Ovary (tissue), 3 donors: ENCODE measurements around the gene SLC25A29.

Experiments used
- EP300 ChIP-seq: sonication (generic); formaldehyde crosslinking; IDR thresholded peaks from one replicate; pipeline ENCODE4 v1.6.1; 2017; ENCODE audit warnings: antibody characterized with exemption
- POLR2A ChIP-seq: fragments of 450-650 bp; IDR thresholded peaks from one replicate; pipeline ENCODE4 v1.6.1; 2017; ENCODE audit warnings: antibody characterized with exemption, mild to moderate bottlenecking, moderate library complexity
- TF ChIP-seq, protein P1 (sequence below), 3 donors: fragments of 450-650 bp in 2 of 3; fragments of 200-600 bp in 1 of 3; IDR thresholded peaks; one replicate each; pipeline versions ENCODE4 v1.5.1 to v1.8.0; 2016 to 2022; ENCODE audit warnings: antibody characterized with exemption in 3 of 3, mild to moderate bottlenecking in 1 of 3
- donor health status: DM: no; HTN: no; CAD: no.

DNA sequence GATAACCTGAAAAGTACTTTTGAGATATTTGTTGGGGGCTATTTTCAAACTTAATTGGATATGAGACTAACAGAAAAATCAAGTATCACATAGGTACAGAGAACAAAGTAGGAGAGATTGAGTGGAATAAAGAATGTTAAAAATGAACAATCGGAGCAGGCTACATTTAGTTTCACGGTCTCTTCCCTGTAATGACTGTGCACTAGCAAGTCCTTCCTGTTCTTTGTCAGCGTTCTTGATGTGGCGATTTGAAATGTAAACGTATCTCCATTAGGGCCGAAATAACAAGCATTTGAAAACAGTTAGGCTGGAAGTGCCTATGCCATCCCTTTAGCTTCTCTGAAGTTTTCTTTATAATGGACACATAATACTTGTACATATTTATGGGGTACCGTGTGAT lies 31.0 kb downstream of the SLC25A29 start:
- TF ChIP-seq, protein P1, sequence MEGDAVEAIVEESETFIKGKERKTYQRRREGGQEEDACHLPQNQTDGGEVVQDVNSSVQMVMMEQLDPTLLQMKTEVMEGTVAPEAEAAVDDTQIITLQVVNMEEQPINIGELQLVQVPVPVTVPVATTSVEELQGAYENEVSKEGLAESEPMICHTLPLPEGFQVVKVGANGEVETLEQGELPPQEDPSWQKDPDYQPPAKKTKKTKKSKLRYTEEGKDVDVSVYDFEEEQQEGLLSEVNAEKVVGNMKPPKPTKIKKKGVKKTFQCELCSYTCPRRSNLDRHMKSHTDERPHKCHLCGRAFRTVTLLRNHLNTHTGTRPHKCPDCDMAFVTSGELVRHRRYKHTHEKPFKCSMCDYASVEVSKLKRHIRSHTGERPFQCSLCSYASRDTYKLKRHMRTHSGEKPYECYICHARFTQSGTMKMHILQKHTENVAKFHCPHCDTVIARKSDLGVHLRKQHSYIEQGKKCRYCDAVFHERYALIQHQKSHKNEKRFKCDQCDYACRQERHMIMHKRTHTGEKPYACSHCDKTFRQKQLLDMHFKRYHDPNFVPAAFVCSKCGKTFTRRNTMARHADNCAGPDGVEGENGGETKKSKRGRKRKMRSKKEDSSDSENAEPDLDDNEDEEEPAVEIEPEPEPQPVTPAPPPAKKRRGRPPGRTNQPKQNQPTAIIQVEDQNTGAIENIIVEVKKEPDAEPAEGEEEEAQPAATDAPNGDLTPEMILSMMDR (IDR thresholded peaks at IDR 0.05), result no peak
- TF ChIP-seq EP300 (no peak), POLR2A (no peak)
